SHP77 (cell line): ENCODE results near the gene C10orf95.

Experiments
- DNase-seq, 2 experiments: peaks; one replicate each; lab custom pipeline; 2025; lab: John Stamatoyannopoulos, UW

The C10orf95 gene

GRCh38 chr10:102434394-102435132 is 16.8 kb downstream of the C10orf95 start:
- DNase-seq = no peak

GRCh38 chr10:102433619-102434046 is 17.7 kb downstream of the C10orf95 start:
- DNase-seq = no peak

- DNase-seq = peak; percentile 95
These were observed 19.0 kb downstream of the C10orf95 start, which contains the start of gene CUEDC2 for GRCh38 chr10:102432162-102432950. TSS of gene CUEDC2 (minus strand) at chr10:102432574. CDS start at chr10:102425188, 7,386 bp downstream.

GRCh38 chr10:102431452-102432124 is 19.8 kb downstream of the C10orf95 start:
- no peak for DNase-seq

GRCh38 chr10:102429468-102429867 is 21.9 kb downstream of the C10orf95 start:
- DNase-seq = no peak

GRCh38 chr10:102426803-102427287 is 24.5 kb downstream of the C10orf95 start:
- no peak for DNase-seq

GRCh38 chr10:102425444-102425843 is 25.9 kb downstream of the C10orf95 start:
- DNase-seq = no peak

GRCh38 chr10:102424916-102425315 is 26.4 kb downstream of the C10orf95 start:
- no peak for DNase-seq

GRCh38 chr10:102424145-102424544 is 27.2 kb downstream of the C10orf95 start:
- DNase-seq = no peak

- no peak for DNase-seq
These were observed 27.9 kb downstream of the C10orf95 start for GRCh38 chr10:102423372-102423968.

- DNase-seq = peak; percentile 70 to 77
These were observed 28.7 kb downstream of the C10orf95 start for GRCh38 chr10:102422545-102423129.

GRCh38 chr10:102421757-102422512 is 29.4 kb downstream of the C10orf95 start:
- no peak for DNase-seq

- DNase-seq = no peak
These were observed 29.9 kb downstream of the C10orf95 start for GRCh38 chr10:102421507-102421756.

GRCh38 chr10:102420714-102421506 is 30.4 kb downstream of the C10orf95 start, which contains the start of gene FBXL15:
TSS of gene FBXL15 (plus strand) at chr10:102420836. CDS start at chr10:102421130, 294 bp downstream.
- DNase-seq = peak; percentile 96 to 97

- DNase-seq = no peak
These were observed 31.1 kb downstream of the C10orf95 start for GRCh38 chr10:102420181-102420713.

- DNase-seq = peak; percentile 70 to 80
These were observed 31.8 kb downstream of the C10orf95 start for GRCh38 chr10:102419269-102420180.

- DNase-seq = peak; percentile 70 to 72
These were observed 32.6 kb downstream of the C10orf95 start, which contains the start of gene PSD for GRCh38 chr10:102418622-102419268. TSS of gene PSD (minus strand) at chr10:102418785. CDS start at chr10:102417038, 1,747 bp downstream.

GRCh38 chr10:102416695-102417094 is 34.6 kb downstream of the C10orf95 start:
- no peak for DNase-seq
